22Rv1 (cell line): ENCODE results near the gene MRPL24.

Experiments
- H3K27ac ChIP-seq: fragments of 450-650 bp; 2 replicates; pipeline ENCODE4 v1.5.1; 2017
- CTCF ChIP-seq: fragments of 450-650 bp; IDR thresholded peaks from 2 replicates; pipeline ENCODE4 v1.5.1; 2017; ENCODE audit warnings: mild to moderate bottlenecking
- ZFX ChIP-seq: fragments of 450-650 bp; IDR thresholded peaks from 2 replicates; pipeline ENCODE4 v1.6.1; 2017; ENCODE audit warnings: antibody characterized with exemption, borderline replicate concordance

The MRPL24 gene

GRCh38 chr1:156776942-156777341, 36.1 kb upstream of the MRPL24 start:
- TF ChIP-seq ZFX, result no peak
- no peak for TF ChIP-seq CTCF
- peak overlapping the region; percentile 7; the same call in 1 of the 2 replicates for H3K27ac ChIP-seq

GRCh38 chr1:156775799-156776198, 34.9 kb upstream of the MRPL24 start:
- no peak for TF ChIP-seq ZFX
- TF ChIP-seq CTCF, result no peak
- no peak overlapping the region for H3K27ac ChIP-seq

GRCh38 chr1:156773607-156774006, 32.7 kb upstream of the MRPL24 start:
- no peak for TF ChIP-seq ZFX
- TF ChIP-seq CTCF, result no peak
- H3K27ac ChIP-seq, result no peak overlapping the region

- TF ChIP-seq CTCF (no peak), ZFX (no peak)
- no peak overlapping the region for H3K27ac ChIP-seq
Observed at GRCh38 chr1:156772728-156773497, 32.0 kb upstream of the MRPL24 start.

- TF ChIP-seq ZFX (no peak), CTCF (no peak)
- H3K27ac ChIP-seq, result no peak overlapping the region
Observed at GRCh38 chr1:156772222-156772621, 31.3 kb upstream of the MRPL24 start.

- H3K27ac ChIP-seq, result peak overlapping the region; percentile 88
- TF ChIP-seq CTCF (no peak), ZFX (no peak)
Observed at GRCh38 chr1:156768610-156769295, 27.9 kb upstream of the MRPL24 start.
